ENCODE measurements around the gene PRKCE.

GRCh38 chr2:46146866-46147502 is 495.5 kb downstream of the PRKCE start:
- TF ChIP-seq POLR2AphosphoS5 (IDR thresholded peaks at IDR 0.05; ENCODE audit: low read depth, low read length): no peak
- no peak for TF ChIP-seq CTCF (IDR thresholded peaks at IDR 0.05)
